ENCODE measurements around the gene EPSTI1.

DNA sequence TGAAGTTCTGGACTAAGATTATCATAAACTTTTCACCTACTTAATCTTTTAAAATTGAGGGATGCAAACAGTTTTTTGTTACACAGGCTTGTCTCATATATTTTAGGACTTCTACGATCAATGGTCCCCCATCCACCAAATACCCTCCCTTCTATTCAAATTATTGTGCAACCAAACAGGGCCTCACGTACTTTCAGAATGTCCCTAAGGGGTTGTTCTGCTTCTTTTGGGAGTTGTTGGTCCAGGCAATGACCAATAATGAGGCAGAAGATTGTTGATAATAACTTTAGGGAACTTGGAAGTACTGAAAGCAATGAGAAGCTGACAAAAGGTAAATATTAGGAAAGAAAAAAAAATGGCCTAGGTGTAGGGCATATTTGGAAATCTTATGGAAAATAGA, 34.2 kb upstream of the EPSTI1 start:
- TF ChIP-seq, protein P1, sequence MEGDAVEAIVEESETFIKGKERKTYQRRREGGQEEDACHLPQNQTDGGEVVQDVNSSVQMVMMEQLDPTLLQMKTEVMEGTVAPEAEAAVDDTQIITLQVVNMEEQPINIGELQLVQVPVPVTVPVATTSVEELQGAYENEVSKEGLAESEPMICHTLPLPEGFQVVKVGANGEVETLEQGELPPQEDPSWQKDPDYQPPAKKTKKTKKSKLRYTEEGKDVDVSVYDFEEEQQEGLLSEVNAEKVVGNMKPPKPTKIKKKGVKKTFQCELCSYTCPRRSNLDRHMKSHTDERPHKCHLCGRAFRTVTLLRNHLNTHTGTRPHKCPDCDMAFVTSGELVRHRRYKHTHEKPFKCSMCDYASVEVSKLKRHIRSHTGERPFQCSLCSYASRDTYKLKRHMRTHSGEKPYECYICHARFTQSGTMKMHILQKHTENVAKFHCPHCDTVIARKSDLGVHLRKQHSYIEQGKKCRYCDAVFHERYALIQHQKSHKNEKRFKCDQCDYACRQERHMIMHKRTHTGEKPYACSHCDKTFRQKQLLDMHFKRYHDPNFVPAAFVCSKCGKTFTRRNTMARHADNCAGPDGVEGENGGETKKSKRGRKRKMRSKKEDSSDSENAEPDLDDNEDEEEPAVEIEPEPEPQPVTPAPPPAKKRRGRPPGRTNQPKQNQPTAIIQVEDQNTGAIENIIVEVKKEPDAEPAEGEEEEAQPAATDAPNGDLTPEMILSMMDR (IDR thresholded peaks at IDR 0.05; ENCODE audit: borderline replicate concordance, extremely low read depth, low read length, poor library complexity, severe bottlenecking), result no peak
- TF ChIP-seq EZH2 (IDR thresholded peaks at IDR 0.05; ENCODE audit: borderline replicate concordance, low read depth, low read length, severe bottlenecking), result no peak
